Choroid plexus epithelial cell (primary cell): ENCODE results near the gene MRAS.

ENCODE experiments used
- DNase-seq: peaks from one replicate; pipeline ENCODE4 v3.0.0-alpha.2; 2010; ENCODE audit warnings: low read depth
- H3K4me3 ChIP-seq: 2 replicates; pipeline ENCODE4 v1.5.1; 2011; ENCODE audit warnings: low read depth, mild to moderate bottlenecking, control low read depth, low read length, moderate library complexity
- TF ChIP-seq, protein P1 (sequence below): conservative IDR thresholded peaks from 2 replicates; pipeline ENCODE4 v1.5.1; 2011; ENCODE audit warnings: low read depth, mild to moderate bottlenecking, control low read depth, inconsistent platforms, low read length, moderate library complexity

MRAS gene

DNA sequence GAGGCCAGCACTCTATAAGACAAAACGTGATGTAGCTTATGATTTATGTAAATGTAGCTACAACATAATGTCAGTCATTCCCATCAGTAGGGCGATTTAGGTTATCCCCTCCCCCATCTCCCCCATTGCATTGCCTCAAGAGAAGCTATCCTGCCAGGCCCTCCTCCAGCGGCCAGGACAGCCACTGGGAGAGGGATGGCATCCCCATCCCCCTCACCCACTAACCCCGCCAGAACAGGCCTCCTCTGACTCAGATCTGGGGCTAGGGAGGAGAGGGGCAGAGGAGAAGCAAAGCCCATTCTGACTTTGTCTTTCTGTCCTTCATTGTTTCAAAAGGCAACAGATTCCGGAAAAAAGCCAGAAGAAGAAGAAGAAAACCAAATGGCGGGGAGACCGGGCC is 53.5 kb downstream of the MRAS start:
- TF ChIP-seq, protein P1, sequence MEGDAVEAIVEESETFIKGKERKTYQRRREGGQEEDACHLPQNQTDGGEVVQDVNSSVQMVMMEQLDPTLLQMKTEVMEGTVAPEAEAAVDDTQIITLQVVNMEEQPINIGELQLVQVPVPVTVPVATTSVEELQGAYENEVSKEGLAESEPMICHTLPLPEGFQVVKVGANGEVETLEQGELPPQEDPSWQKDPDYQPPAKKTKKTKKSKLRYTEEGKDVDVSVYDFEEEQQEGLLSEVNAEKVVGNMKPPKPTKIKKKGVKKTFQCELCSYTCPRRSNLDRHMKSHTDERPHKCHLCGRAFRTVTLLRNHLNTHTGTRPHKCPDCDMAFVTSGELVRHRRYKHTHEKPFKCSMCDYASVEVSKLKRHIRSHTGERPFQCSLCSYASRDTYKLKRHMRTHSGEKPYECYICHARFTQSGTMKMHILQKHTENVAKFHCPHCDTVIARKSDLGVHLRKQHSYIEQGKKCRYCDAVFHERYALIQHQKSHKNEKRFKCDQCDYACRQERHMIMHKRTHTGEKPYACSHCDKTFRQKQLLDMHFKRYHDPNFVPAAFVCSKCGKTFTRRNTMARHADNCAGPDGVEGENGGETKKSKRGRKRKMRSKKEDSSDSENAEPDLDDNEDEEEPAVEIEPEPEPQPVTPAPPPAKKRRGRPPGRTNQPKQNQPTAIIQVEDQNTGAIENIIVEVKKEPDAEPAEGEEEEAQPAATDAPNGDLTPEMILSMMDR: no peak
- no peak for DNase-seq
- H3K4me3 ChIP-seq: no peak overlapping the region

DNA sequence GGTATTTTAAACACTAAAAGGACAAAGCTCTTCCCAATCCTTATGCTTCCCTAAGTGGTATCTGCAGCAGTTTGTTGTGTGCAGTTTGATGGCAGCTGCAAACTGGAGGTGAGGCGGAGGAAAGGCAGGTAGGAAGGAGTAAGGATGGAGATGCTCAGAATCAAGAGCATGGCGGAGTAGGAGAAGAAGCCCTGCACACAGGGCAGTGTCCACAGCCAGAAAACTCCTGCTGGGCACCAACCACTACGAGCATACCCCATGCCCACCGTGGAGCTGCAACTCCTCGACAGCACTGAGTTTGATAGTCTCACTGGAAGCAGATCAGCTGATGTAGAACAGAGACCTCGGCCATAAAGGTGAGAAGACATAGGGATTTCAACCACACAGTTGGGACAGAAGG is 55.7 kb downstream of the MRAS start:
- no peak for DNase-seq
- no peak overlapping the region for H3K4me3 ChIP-seq
- TF ChIP-seq, protein P1: no peak

DNA sequence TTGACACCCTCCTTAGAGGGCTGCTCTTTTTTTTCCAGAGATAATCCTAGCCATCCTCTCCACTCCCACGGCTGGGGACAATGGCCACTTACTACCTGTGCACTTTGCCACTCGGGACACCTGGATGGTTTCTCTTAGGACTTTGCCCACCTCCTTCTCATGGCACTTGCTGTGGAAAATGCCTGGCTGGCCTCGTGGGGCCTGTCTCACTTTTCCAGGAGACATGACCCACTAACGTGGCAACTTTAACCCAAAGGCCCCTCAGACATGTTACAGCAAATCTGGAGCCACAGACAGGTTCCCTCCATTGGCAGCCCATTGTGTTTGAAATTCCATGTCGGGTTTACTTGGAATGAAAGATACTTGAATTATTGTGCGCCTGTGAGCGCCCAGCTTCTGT is 56.6 kb downstream of the MRAS start:
- TF ChIP-seq, protein P1: no peak
- H3K4me3 ChIP-seq: no peak overlapping the region
- no peak for DNase-seq

DNA sequence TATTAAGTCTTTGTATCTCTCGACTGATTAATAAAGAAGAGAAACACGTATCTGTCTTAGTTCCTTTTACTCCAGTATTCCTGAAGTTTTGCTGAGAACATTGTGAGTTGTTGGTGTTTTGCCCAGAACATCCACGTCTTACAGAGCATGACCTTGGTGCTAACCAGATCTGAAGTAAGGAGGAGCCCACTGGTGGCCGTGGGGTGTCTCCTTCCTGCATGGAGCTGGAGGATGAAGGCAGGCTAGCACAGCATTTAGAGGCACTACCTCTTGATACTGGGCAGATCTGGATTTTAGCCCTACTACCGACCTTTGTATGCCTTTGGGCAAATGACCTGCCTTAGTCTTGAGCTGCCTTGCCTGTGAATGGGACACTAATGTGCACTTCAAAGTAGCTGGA is 57.1 kb downstream of the MRAS start:
- TF ChIP-seq, protein P1: no peak
- H3K4me3 ChIP-seq: no peak overlapping the region
- no peak for DNase-seq

DNA sequence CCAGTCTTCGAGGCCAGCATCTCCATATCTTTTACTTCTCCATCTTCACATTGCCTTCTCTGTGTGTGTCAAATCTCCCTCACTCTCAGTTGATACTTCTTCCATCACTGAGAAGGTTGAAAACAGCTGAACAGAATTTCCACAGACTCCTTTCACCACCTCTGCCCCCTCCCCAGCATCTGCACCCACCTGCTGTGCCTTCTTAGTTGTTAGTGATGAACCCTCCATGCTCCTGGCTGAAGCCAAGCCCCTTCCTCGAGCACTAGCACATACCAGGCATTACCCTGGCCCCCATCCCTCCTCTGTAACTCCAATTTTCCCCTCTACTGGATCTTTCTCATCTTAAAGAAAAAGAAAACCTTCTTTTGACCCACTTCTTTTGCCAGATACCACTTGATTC is 58.2 kb downstream of the MRAS start:
- TF ChIP-seq, protein P1: no peak
- no peak overlapping the region for H3K4me3 ChIP-seq
- DNase-seq: no peak

DNA sequence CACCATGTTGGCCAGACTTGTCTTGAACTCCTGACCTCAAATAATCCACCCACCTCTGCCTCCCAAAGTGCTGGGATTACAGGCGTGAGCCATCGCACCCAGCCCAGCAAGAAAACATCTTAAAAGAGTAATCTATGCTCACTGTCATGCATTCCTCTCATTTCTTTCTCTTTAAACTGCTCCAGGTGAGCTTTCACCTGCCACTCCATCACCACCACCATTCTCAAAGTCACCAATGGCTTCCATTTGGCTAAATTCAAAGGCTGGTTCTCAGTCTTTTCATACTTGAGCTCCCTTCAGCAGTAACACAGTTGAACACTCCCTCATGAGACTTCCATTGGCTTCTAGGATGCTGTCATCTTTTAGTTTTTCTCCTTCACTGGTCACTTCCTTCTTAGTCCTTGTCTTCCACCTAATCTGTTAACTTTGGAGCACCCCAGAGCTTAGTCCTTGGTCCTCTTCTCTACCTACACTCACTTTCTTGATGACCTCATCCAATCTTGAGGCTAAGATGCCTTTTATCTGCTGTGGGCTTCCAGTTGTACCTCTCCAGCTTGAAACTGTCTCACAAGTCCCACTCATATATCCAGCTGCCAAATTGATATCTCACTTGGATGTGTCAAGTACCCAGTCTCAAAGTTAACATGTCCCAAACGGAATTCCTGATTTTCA is 59.0 kb downstream of the MRAS start:
- DNase-seq: no peak
- H3K4me3 ChIP-seq: no peak overlapping the region
- TF ChIP-seq, protein P1: no peak
